Measurements from ENCODE around the gene JAKMIP1. TPM values are rescaled to one million over a fixed set of nuclear protein-coding genes. Genes with fewer than 3 reads are reported as not detected.

JAKMIP1 gene
- total RNA-seq, 1 donor from 2014 or later, result 0.89 TPM

DNA sequence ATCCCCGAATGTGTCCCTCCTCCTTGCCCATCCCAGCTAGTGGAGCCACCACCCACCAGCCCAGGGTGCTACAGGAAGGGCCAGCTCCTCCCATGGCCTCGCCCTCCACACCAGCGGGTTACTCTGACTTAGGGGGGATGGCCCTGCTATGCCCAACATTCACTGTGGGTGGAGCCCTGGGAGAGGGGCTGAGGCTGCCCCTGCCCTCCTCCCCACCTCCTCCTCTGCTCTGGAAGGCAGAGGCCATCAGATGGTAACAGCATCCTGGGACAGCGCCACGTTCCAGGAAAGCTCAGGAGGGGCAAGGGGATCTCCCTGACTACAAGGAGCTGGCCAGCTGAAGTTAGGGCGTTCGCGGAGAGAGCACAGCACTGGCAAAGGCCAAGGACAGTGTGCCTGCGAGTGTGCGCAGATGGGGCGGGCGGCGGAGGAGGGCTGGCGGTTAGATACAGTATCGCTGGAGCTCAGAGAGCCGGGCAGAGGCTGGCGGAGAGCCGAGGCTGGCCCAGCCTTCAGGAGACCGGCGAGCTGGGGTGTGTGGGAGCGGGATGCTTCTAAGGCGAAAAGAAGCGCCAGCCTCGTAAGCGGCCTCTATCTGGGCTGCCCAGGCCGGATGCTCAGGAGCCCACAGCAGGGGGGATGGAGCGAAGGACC lies 1.5 kb downstream of the JAKMIP1 start:
- no peaks in the 10 kb centered on the region for H3K36me3 Mint-ChIP-seq (ENCODE audit: insufficient read depth)
- H3K27me3 Mint-ChIP-seq, result peaks cover 62% of the 10 kb centered on the region
- DNase-seq (ENCODE audit: low spot score, unreplicated experiment), result no peak
- H3K27ac Mint-ChIP-seq, result no peak overlapping the region
- H3K4me3 Mint-ChIP-seq (ENCODE audit: low read depth), result peak overlapping the region; percentile 59
- peaks cover 2% of the 10 kb centered on the region for H3K4me1 Mint-ChIP-seq (ENCODE audit: low read depth)
- no peaks in the 10 kb centered on the region for H3K9me3 Mint-ChIP-seq (ENCODE audit: low read depth)
- TF ChIP-seq CTCF (IDR thresholded peaks at IDR 0.05; ENCODE audit: unreplicated experiment), result no peak

DNA sequence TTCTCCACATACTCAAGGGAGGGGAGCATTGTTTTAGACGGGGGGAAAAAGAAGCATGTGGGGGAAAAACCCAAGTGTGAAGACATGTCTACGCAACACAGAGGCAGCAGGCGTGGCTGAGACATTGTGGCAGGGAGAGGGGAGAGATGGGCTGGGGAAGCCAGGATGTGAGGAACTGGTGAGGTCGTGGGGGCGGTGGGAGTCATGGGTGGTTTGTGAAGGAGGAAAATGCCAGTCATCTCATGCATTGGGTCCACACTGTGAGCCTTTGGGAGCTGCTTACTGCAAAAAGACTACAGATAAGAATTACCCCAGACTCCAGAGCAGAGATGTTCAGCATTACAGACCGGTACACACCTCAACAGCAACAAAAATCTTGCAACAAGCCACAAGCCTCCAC lies 2.1 kb downstream of the JAKMIP1 start:
- TF ChIP-seq CTCF (IDR thresholded peaks at IDR 0.05; ENCODE audit: unreplicated experiment), result no peak
- Mint-ChIP-seq H3K27me3 (peaks cover 67% of the 10 kb centered on the region), H3K9me3 (ENCODE audit: low read depth) (no peaks in the 10 kb centered on the region), H3K27ac (no peak overlapping the region), H3K36me3 (ENCODE audit: insufficient read depth) (no peaks in the 10 kb centered on the region), H3K4me3 (ENCODE audit: low read depth) (peak overlapping the region; percentile 4), H3K4me1 (ENCODE audit: low read depth) (peaks cover 2% of the 10 kb centered on the region)
- DNase-seq (ENCODE audit: low spot score, unreplicated experiment), result no peak

- DNase-seq (ENCODE audit: low spot score, unreplicated experiment), result no peak
- no peak for TF ChIP-seq CTCF (IDR thresholded peaks at IDR 0.05; ENCODE audit: unreplicated experiment)
- no peaks in the 10 kb centered on the region for H3K36me3 Mint-ChIP-seq (ENCODE audit: insufficient read depth)
- no peak overlapping the region for H3K27ac Mint-ChIP-seq
- H3K4me3 Mint-ChIP-seq (ENCODE audit: low read depth), result peak overlapping the region; percentile 4
- no peaks in the 10 kb centered on the region for H3K9me3 Mint-ChIP-seq (ENCODE audit: low read depth)
- peaks cover 2% of the 10 kb centered on the region for H3K4me1 Mint-ChIP-seq (ENCODE audit: low read depth)
- peaks cover 72% of the 10 kb centered on the region for H3K27me3 Mint-ChIP-seq
Observed at GRCh38 chr4:6197433-6198174, 2.7 kb downstream of the JAKMIP1 start.

DNA sequence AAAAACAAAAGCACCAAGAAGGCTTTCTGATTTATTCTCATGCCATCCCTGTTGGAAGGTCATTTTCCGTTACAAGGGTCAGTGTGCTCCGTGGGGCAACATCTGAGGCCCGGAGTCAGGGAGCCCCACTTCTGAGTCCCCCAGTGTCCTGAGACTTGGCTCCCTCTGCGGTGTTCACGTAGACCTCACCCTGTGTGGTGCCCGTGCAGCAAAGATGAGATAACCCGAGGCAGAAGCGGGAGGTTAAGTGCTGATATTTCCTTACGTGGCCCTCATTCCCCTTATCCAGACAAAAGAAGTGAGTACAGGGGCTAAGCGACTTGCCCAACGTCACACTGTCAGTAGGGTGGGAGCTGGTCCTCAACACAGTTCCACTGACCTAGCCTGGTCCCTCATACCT lies 3.5 kb downstream of the JAKMIP1 start:
- no peak for DNase-seq (ENCODE audit: low spot score, unreplicated experiment)
- H3K4me1 Mint-ChIP-seq (ENCODE audit: low read depth), result peaks cover 2% of the 10 kb centered on the region
- no peak overlapping the region for H3K27ac Mint-ChIP-seq
- no peaks in the 10 kb centered on the region for H3K36me3 Mint-ChIP-seq (ENCODE audit: insufficient read depth)
- no peak for TF ChIP-seq CTCF (IDR thresholded peaks at IDR 0.05; ENCODE audit: unreplicated experiment)
- H3K27me3 Mint-ChIP-seq, result peaks cover 69% of the 10 kb centered on the region
- H3K9me3 Mint-ChIP-seq (ENCODE audit: low read depth), result no peaks in the 10 kb centered on the region
- no peak overlapping the region for H3K4me3 Mint-ChIP-seq (ENCODE audit: low read depth)

DNA sequence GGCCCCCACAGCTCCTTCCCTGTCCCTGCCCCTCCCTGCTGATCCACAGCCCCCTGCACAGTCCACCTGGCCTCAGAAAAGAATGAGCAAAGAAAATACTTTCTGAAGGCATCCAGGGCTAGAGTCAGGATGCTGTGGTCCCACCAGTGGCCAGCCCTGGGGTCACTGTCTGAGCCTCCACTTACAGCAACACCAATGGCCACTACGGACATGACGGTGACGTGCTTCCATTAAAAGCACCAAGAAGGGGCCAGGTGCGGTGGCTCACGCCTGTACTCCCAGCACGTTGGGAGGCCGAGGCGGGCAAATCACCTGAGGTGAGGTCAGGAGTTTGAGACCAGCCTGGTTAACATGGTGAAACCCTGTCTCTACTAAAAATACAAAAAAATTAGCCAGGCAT lies 4.0 kb downstream of the JAKMIP1 start:
- peaks cover 63% of the 10 kb centered on the region for H3K27me3 Mint-ChIP-seq
- DNase-seq (ENCODE audit: low spot score, unreplicated experiment), result no peak
- no peak for TF ChIP-seq CTCF (IDR thresholded peaks at IDR 0.05; ENCODE audit: unreplicated experiment)
- H3K4me1 Mint-ChIP-seq (ENCODE audit: low read depth), result peaks cover 2% of the 10 kb centered on the region
- H3K9me3 Mint-ChIP-seq (ENCODE audit: low read depth), result no peaks in the 10 kb centered on the region
- H3K36me3 Mint-ChIP-seq (ENCODE audit: insufficient read depth), result no peaks in the 10 kb centered on the region
- no peak overlapping the region for H3K27ac Mint-ChIP-seq
- H3K4me3 Mint-ChIP-seq (ENCODE audit: low read depth), result no peak overlapping the region

Measured in progenitor cell of endocrine pancreas (in vitro differentiated cells).